GM23248 (cell line): Measurements from ENCODE around the gene MAP3K14.

ENCODE experiments used
- EZH2 ChIP-seq: fragments of 200-600 bp; sonication (generic); IDR thresholded peaks from 2 replicates; pipeline ENCODE4 v1.6.1; 2018; ENCODE audit warnings: antibody characterized with exemption, mild to moderate bottlenecking; ENCODE audit not compliant: insufficient read depth, poor library complexity, severe bottlenecking
- EZH2phosphoT487 ChIP-seq: fragments of 200-600 bp; sonication (generic); IDR thresholded peaks from 2 replicates; pipeline ENCODE4 v1.6.1; 2018; ENCODE audit warnings: antibody characterized with exemption, moderate library complexity, mild to moderate bottlenecking, low read depth; ENCODE audit not compliant: insufficient read depth

- TF ChIP-seq EZH2 (no peak), EZH2phosphoT487 (no peak)
These were observed 51.8 kb downstream of the MAP3K14 start for GRCh38 chr17:45264988-45265387.
